Osteocyte (in vitro differentiated cells): ENCODE measurements around the gene DGCR8. TPM values are rescaled to one million over a fixed set of nuclear protein-coding genes. Genes with fewer than 3 reads are reported as not detected.

Experiments
- DNase-seq: peaks from one replicate; pipeline ENCODE4 v3.0.0; 2021; ENCODE audit warnings: mixed read lengths; ENCODE audit not compliant: unreplicated experiment; ENCODE audit errors: extremely low spot score
- H3K27ac Mint-ChIP-seq: one replicate; pipeline ENCODE4 v1.8.0; 2021; ENCODE audit warnings: mild to moderate bottlenecking, mixed read lengths; ENCODE audit not compliant: unreplicated experiment
- H3K27me3 Mint-ChIP-seq: one replicate; pipeline ENCODE4 v1.8.0; 2021; ENCODE audit warnings: mixed read lengths; ENCODE audit not compliant: unreplicated experiment
- H3K36me3 Mint-ChIP-seq: one replicate; pipeline ENCODE4 v1.8.0; 2021; ENCODE audit warnings: mixed read lengths; ENCODE audit not compliant: unreplicated experiment
- H3K4me1 Mint-ChIP-seq: one replicate; pipeline ENCODE4 v1.8.0; 2021; ENCODE audit warnings: mixed read lengths; ENCODE audit not compliant: unreplicated experiment
- H3K4me3 Mint-ChIP-seq: one replicate; pipeline ENCODE4 v1.8.0; 2021; ENCODE audit warnings: mild to moderate bottlenecking, moderate library complexity, mixed read lengths; ENCODE audit not compliant: unreplicated experiment
- H3K9me3 Mint-ChIP-seq: one replicate; pipeline ENCODE4 v1.8.0; 2021; ENCODE audit warnings: mixed read lengths; ENCODE audit not compliant: unreplicated experiment
- CTCF ChIP-seq: fragments of 200-600 bp; sonication (generic); IDR thresholded peaks from 2 replicates; pipeline ENCODE4 v1.5.0; 2021; ENCODE audit warnings: antibody characterized with exemption, mild to moderate bottlenecking, moderate library complexity
- total RNA-seq: library from RNA; stranded (reverse); gene quantifications from 2 replicates; pipeline ENCODE4 v1.2.1, GENCODE V29; 2021

Gene DGCR8
- total RNA-seq, 1 donor from 2014 or later = 45.1 TPM

- TF ChIP-seq CTCF = no peak
- Mint-ChIP-seq H3K27me3 (no peaks in the 10 kb centered on the region), H3K27ac (no peak overlapping the region), H3K9me3 (no peaks in the 10 kb centered on the region), H3K4me3 (peak overlapping the region; percentile 64), H3K36me3 (peaks cover 27% of the 10 kb centered on the region), H3K4me1 (peaks cover 17% of the 10 kb centered on the region)
- no peak for DNase-seq
Measured at GRCh38 chr22:20114506-20115475, 34.8 kb downstream of the DGCR8 start.

- Mint-ChIP-seq H3K36me3 (peaks cover 20% of the 10 kb centered on the region), H3K4me3 (peak within 1 kb of the TSS; percentile 82), H3K4me1 (peaks cover 17% of the 10 kb centered on the region), H3K27me3 (no peaks in the 10 kb centered on the region), H3K9me3 (no peaks in the 10 kb centered on the region), H3K27ac (peak within 1 kb of the TSS; percentile 82)
- DNase-seq = no peak
- TF ChIP-seq CTCF = no peak
Measured at GRCh38 chr22:20115691-20116375, 35.8 kb downstream of the DGCR8 start, which contains the start of gene RANBP1. Gene RANBP1, plus strand, starts transcription at chr22:20116104. Its CDS starts 81 bp downstream, at chr22:20116185.

- TF ChIP-seq CTCF = no peak
Measured at GRCh38 chr22:20116376-20116950, 36.4 kb downstream of the DGCR8 start.

GRCh38 chr22:20116951-20117632 is 37.1 kb downstream of the DGCR8 start, which contains the start of gene TRMT2A:
Gene TRMT2A, minus strand, starts transcription at chr22:20117226. Its CDS starts 320 bp downstream, at chr22:20116906.
- TF ChIP-seq CTCF = no peak
- Mint-ChIP-seq H3K27ac (peak within 1 kb of the TSS; percentile 82), H3K36me3 (peaks cover 18% of the 10 kb centered on the region), H3K9me3 (no peaks in the 10 kb centered on the region), H3K27me3 (no peaks in the 10 kb centered on the region), H3K4me1 (peaks cover 17% of the 10 kb centered on the region), H3K4me3 (peak within 1 kb of the TSS; percentile 84)
- peak; percentile 99 for DNase-seq

More at GRCh38 chr22:20116376-20116950, 36.4 kb downstream of the DGCR8 start:
- Mint-ChIP-seq H3K4me1 (peaks cover 17% of the 10 kb centered on the region), H3K27ac (peak overlapping the region; percentile 82), H3K9me3 (no peaks in the 10 kb centered on the region), H3K4me3 (peak overlapping the region; percentile 82), H3K27me3 (no peaks in the 10 kb centered on the region), H3K36me3 (peaks cover 20% of the 10 kb centered on the region)
- no peak for DNase-seq
